GM20431 (cell line): ENCODE measurements around the gene PTP4A2.
"Not testable (repeated sequence)": the region's sequence is repeated elsewhere in the genome, so short reads cannot be mapped to it uniquely, and the experiment has no call there.

Source experiments
- in situ Hi-C: fragments of 300-500 bp; cut with MseI, MboI; formaldehyde crosslinking; loops from one replicate; pipeline ENCODE4 v1.15.0; 2020; ENCODE audit warnings: low sequenced_read_pairs; ENCODE audit not compliant: unreplicated experiment

Gene PTP4A2

DNA sequence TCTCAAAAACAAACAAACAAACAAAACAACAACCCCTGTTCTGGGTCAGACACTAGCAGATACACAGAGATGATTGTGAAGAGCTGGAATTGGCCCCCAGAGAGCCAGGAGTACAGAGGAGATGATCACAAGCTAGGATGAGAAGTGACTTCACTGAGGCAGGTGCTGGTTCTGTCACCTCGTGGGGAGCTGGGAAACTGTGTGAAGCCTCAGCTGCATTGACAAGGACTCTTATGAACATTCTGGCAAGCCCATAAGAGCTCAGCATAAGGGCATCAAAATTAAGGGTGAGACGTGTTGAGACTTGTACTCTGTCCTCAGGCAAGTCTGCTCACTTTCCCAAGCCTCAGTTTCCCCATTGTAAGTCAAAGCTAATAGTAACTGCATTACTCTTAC is 14.7 kb upstream of the PTP4A2 start:
- in situ Hi-C loops = loop anchor here (25.0 kb wide), 1 partner anchor 291 kb away; no protein-coding TSS in a partner anchor

DNA sequence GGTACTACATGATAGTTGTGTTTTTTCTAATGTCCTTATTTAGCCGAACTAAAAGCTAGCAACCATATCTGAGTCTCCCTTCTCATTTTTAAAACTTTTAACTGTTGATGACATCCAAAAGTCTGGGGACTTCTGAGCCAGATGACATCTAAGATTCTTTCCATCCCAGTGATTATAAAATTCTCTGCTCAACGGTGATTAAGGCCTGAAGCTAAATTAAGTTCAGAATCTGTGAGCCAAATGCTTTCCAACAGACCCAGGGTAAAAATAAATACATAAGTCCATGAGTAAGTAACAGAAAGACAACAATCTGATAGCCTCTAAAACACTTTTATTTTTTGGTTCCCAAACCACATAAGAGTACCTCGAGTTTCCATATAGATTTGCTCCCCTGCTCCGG is 13.1 kb upstream of the PTP4A2 start:
- in situ Hi-C loops = loop anchor here (25.0 kb wide), 1 partner anchor 289 kb away; no protein-coding TSS in a partner anchor

DNA sequence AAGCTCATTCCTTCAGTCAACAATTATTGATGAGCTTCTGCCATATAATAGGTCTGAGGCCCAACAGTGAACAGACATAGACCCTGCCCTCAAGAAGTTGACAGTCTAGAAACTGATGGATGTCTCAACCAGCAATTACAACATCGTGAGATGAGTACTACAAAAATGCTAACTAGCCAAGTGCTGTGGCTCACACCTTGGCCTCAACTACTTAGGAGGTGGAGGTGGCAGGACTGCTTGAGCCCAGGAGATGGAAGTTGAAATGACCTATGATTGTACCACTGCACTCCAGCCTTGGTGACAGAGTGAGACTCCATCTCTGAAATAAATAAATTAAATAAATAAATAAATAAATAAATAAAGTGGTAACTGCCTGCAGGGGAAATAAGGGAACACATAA is 11.7 kb upstream of the PTP4A2 start:
- in situ Hi-C loops = loop anchor here (25.0 kb wide), 1 partner anchor 288 kb away; no protein-coding TSS in a partner anchor

DNA sequence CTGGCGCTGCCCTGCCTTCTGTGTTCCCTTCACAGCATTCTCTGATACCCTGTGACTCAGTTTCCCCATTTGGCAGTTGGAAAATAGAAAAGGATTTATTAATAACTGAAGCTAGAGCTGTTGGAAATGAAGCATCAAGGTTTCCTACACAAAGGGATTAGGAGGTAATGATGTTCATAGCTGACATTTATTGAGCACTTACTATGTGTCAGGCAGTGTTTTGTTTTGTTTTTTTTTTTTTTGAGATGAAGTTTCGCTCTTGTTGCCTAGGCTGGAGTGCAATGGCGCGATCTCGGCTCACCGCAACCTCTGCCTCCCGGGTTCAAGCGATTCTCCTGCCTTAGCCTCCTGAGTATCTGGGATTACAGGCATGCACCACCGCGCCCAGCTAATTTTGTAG is 7.5 kb upstream of the PTP4A2 start:
- in situ Hi-C loops = not testable (repeated sequence)

DNA sequence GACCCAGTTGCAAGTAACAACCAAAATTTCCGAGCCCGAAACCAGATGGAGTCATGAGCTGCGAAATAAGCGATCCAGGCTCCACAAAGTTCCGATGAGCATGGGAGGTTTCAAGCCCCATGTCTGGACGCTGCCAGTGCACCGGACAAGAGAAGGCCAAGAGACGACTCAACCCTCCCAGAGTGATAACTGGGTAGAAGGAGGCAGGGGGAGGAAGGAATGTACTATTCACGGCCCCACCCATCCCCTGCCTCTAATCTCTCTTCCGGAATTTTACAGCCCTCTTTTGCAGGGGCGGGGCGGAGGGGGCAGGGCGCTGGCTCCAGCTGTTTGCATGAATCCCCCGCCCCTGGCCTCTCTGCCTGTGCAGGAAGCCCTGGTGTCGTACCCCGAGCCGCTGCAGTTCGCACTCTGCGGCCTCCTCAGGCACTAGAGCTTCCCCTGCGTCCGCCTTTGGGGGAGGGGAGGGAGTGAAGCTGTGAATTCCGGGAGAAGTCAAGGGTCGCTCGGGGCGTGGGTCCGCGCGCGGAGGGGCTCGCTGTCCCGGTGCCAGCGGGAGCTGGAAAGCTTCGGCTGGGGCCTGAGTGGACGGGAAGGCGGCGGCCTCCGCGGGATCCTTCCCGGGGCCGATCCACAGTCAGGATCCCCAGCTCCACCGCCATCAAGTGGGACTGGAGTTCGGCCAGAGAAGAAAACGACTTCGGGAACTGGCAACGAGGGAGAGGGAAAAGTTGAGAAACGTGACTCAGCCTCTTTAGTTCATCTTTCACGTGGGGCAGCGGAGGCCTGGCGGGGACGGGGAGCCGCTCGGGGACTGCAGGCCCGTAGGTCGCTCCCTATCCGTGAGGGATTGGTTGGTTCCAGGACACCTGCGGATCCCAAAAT is 6.3 kb upstream of the PTP4A2 start:
- in situ Hi-C loops = no loop called here

DNA sequence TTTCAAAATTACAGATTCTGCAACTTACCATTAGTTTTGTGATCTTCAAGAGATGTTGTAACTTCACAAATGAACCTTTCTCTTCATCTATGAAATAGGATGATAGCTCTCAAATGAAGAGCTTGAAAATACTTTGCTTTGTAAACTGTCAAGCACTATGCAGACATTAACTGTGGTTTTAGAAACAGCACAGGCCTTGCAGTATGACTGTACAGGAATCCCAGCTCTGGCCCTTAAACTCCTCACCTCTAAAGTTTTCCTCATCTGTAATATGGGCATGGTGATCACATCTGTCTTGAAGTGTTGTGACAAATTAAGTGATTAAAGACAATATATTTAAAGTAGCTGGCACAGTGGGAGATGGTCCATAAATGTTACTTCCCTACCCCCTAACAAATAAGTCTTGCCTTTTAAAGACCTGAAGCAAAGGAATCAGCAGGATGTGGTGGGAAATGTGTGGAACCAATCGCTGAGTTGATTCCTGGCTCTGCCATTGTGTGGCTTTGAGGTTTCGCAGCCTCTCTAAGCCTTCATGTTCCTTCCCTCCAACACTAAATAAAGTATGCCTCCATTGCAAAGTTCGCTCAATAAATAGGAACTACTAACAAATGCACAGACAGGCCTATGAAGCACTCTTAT is 5.5 kb upstream of the PTP4A2 start:
- in situ Hi-C loops = no loop called here

DNA sequence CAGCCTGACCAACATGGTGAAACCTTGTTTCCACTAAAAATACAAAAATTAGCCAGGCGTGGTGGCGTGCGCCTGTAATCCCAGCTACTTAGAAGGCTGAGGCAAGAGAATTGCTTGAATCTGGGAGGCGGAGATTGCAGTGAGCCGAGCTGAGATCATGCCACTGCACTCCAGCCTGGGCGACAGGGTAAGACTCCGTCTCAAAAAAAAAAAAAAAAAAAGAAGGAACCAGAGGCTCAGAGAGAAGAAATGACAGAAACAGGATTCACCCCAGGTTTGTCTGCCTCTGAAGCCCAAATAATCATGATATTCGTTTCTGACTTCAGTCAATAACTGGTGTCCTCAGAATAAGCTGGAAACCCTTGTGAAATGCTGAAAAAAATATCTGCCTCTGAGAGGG is 3.9 kb upstream of the PTP4A2 start:
- in situ Hi-C loops = not testable (repeated sequence)

DNA sequence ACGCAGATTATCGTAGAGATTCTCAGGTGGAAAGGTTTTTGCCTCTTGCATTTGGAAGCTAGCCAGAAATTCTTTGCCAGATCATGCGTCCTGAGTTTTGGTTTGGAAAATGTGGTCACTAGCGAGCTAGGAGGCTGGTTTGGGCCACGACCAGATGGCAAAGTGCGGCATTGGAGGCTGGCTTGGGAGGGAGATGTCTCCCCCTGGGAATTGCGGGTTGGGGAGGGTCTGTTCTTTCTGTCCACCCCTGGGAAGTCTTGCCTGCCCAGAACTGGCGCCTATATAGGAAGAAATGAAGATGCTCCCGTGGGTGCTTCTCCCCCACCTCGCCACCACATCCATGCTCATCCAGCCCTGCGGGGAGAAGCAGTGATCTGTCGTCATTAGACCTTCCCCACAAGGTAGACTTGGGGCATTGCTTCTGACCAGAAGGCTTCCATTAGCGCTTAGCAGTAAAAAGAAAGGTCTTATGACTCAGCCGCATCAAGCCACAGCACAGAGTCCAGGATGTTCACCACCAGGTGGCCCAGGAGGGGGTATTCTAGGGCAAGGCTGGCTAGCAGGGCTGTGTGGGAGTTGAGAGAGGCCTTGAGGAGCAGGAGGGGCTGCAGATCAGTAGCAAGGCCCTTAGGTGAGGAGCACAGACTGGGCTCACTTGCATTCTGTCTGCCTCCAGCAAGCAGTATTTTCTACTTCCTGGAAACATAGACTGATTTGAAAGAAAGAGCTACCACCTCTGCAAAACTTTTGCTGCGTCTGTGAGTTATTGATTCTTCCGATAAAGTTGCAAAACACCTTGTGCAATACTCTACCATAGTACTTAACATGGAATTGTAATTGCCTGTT is 1.5 kb upstream of the PTP4A2 start:
- in situ Hi-C loops = no loop called here

DNA sequence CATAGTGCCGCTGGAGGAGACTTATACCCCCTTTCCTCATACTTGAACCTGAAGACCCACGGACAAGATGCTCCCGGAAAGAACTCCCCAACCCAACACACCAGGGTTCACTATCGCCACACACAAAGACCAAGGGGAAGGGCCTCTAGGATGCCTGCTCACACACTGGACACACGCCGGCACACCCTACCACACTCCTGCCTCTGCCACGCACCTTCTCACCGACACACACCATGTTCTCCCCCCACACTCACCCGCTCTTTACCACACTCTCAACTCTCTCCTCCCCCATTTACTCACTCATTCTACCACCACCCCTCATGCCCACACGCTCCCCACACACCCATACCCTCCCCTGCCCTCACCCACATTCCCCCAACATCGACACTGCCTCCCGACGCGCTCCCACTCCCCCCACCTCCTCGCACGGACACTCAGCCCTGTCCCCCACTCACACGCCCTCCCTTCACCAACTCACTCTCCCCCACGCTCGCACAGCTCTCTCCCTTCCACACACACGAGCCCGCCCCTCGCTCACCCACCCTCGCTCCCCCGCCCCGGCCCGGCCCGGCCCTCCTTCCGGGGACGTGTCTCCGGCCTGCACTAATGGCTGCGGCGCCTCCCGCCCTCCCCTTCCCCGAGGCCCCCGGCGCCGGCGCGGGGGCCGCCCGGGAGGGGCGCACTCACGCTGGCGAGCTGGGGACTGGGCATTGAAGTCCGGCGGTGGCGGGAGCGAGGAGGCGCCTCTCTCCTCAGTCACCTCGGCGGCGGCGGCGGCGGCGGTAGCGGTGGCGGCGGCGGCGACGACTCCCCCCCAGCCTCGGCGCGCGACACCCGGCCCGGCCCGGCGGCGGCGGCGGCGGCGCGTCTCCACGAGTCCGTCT is 626 bp downstream of the PTP4A2 start:
- in situ Hi-C loops = no loop called here

DNA sequence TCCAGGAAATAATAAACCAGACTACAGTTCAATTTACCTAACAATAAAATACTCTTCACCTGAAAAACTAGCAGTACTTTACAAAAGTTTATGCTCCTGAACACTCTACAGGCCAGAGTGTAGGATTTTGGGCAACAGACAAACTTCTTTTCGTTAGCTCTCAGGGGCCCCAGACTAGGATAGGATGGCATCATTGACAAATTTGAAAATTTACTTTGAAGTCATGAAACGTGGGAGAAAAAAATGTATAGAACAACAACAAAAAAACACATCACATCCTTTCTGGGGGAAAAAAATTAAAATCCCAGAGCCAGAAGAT is 1.2 kb downstream of the PTP4A2 start:
- in situ Hi-C loops = no loop called here

DNA sequence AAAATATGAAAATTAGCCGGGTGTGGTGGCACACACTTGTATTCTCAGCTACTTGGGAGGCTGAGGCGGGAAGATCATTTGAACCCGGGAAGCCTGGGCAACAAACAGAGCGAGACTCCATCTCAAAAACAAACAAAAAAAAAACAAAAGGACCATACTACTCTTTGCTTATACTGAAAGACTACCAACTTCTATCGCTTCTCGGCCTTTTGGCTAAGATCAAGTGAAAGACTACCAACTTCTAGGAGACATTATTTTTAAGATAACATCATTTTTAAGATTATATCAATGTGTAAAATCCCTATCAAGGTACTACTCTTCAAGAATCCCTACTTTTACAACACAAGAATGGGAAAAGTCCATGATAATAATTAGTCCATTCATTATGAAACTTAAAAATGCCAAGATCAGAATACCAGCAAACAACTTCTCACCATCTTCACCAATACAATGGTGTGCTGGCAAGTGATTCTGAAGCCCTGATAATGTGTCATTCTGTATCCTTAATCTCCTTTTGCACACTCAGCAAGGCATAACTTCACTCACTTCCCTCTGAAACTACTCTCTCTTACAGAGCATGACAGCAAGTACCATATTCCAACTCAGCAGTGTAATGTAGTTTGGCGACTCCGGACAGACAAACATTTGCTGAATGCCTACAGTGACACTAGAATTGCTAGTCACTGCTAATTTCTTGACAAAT is 1.7 kb downstream of the PTP4A2 start:
- in situ Hi-C loops = no loop called here

DNA sequence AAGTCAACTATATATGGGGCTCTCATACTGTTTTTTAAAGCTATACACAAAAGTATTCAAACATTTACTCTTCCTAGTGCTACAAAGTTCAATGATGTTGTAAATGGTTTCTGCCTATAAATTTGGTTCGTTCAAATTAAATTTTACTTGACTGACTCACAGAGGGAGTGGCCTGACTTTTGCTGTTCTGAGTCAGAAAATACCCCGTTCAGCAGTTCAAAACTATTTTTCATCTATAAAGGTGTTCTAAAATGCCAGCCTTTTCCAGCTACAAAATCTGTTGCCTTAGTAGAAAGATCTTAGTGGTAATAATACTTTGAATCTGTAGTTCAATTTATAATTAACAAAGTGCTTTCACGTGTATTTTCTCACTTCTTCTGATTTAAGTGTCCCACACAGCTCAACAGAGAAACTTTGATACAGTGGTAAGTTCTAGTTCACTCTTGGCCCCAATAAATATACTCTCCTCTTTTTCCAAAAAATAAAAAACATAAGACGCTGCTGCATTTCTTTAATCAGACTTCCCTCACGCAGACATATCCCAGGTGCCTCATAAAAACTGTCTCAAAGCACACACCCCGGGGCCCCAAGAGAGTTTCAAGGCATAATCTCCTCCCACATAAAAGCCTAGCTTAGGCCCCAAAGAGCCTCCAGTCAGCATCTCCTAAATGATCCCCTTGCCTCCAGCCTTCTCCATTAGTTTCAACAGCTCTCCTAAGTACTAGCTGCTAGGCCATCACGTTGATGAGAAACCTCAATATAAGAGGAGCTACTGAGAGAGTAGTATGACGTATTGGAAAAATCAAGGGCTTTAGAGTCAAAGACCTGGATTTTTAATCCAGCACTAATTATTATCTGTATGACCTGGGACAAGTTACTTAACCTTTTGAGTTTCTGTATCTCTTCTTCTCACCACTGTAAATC is 3.2 kb downstream of the PTP4A2 start:
- in situ Hi-C loops = no loop called here

DNA sequence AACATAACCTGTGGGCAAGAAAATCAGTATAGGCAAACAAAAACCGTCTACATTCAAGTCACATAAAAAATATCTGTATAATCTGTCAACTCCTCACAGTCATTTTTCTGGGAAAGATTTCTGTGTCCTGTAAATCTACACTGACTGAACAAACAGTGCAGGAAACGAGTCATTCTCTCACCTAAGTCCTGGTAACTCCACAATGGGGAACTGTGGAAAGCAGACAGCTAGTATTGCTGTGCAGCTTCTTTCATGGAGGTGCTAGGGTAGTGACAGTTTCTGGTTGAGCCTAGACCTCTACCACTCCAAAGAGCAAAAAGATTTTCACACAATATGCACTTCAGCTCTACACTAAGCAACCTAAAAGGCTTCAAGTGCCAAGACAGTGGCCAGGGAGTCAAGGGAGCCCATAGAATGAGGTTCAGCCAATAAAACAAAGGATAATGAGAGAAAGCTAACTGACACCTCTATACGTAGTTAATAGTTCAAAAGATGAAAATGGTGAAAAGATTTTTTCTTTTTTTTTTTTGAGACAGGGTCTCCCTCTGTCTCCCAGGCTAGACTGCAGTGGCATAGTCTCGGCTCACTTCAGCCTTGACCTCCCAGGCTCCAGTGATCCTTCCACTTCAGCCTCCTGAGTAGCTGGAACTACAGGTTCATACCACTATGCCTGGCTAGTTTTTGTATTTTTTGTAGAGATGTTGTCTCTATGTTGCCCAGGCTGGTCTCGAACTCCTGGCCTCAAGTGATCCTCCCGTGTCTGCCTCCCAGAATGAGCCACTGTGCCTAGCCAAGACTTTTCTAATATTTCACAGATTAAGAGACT is 5.5 kb downstream of the PTP4A2 start:
- in situ Hi-C loops = no loop called here

DNA sequence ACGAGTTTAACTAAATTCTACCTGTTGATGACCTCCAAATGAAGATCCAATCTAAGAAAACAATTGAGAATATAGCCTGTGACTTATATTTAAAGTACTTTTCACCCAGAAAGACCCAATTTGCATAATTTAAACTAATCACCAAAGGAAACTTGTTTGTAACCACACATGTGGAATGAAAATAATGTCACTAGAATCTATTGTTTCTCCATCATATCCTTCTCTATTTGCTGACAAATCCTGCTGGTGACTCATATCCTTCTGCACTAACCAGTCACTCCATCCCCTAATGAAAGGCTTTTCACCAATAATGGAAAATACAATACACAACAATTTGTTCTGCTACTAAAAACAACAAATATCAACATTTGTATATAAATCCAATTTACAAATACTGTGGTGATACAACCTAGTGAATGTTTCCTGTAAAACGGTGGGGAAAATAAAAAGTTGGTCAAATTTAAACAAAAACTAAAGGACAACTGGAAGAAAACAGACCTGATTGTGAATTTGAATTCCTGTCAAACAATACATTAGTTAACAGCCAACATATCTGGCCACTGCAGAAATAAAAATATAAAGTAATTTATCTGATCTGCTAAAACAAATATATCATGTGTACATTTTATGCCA is 6.5 kb downstream of the PTP4A2 start:
- in situ Hi-C loops = no loop called here

DNA sequence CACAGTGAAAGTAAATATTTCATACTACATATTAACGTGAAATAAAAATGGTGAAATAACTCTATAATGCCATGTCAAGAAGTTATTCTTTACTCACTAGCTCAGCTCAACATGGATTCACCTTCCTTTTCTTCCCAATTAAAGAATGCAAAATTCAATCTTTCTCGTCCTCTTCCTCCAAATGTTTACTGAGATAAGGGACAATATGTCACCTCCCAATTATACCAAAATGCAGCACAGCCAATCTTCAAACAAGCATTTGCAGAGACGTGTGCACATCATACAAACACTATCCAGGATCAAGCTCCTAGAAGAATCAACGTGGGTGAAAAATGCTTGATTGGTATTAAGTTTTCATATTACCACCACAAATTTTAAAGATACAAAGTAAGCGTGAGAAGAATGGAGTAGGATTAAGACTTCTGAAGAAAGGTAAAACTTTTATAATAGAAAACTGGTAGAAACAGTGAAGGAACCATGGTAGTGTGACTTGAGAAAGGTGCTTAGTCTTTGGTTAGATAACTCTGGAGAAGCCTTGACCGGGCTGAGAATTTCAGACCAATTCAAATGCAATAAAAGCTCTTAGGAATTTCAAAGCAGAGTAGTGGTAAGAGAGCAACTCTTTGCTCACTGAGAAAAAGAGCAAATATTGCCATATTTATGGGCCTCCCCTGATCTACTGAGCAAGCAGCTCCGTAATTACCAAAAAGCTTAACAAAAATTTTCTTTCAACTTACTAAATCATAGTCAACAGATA is 7.2 kb downstream of the PTP4A2 start:
- in situ Hi-C loops = no loop called here

DNA sequence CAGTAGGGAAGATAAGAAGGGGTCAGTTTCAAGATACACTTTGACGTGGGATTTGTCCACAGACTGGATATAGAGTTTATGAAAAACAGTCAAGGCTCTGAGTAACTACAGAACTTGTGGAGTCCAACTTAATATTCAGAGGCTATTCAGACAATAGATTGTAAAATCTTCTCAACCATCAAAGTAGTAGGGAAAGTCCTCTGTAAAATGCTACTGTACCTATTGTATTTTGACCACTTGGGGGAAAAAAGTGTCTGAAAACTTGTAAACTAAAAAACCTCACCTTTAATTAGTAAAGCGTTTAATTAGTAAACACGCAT is 10.5 kb downstream of the PTP4A2 start:
- in situ Hi-C loops = no loop called here
